NCI-H187 treated with DMSO at 0.1 percent for 48 hours (cell line): ENCODE measurements around the gene THBS2.
"Not testable (repeated sequence)": the region's sequence is repeated elsewhere in the genome, so short reads cannot be mapped to it uniquely, and the experiment has no call there.

ENCODE experiments used
- DNase-seq: peaks from one replicate; lab custom pipeline; 2025; lab: John Stamatoyannopoulos, UW

Gene THBS2

GRCh38 chr6:169253337-169254238 lies at the start of gene THBS2:
Gene THBS2, minus strand, starts transcription at chr6:169253846. Its CDS starts 3,062 bp downstream, at chr6:169250784.
- no peak for DNase-seq

GRCh38 chr6:169302716-169303115 lies 49.1 kb upstream of the THBS2 start:
- no peak for DNase-seq

- DNase-seq, result no peak
Observed at GRCh38 chr6:169302255-169302654, 48.6 kb upstream of the THBS2 start.

GRCh38 chr6:169300916-169301315 lies 47.3 kb upstream of the THBS2 start:
- DNase-seq, result no peak

- not testable (repeated sequence) for DNase-seq
Observed at GRCh38 chr6:169298626-169299025, 45.0 kb upstream of the THBS2 start.

- no peak for DNase-seq
Observed at GRCh38 chr6:169296622-169297021, 43.0 kb upstream of the THBS2 start.

- no peak for DNase-seq
Observed at GRCh38 chr6:169296170-169296569, 42.5 kb upstream of the THBS2 start.

- DNase-seq, result no peak
Observed at GRCh38 chr6:169293196-169293595, 39.5 kb upstream of the THBS2 start.

GRCh38 chr6:169292338-169293124 lies 38.9 kb upstream of the THBS2 start:
- DNase-seq, result no peak

GRCh38 chr6:169291646-169292337 lies 38.1 kb upstream of the THBS2 start:
- no peak for DNase-seq

- DNase-seq, result no peak
Observed at GRCh38 chr6:169291148-169291547, 37.5 kb upstream of the THBS2 start.

GRCh38 chr6:169289619-169290339 lies 36.1 kb upstream of the THBS2 start:
- no peak for DNase-seq

GRCh38 chr6:169289257-169289618 lies 35.6 kb upstream of the THBS2 start:
- DNase-seq, result no peak

- DNase-seq, result no peak
Observed at GRCh38 chr6:169288591-169288990, 34.9 kb upstream of the THBS2 start.

GRCh38 chr6:169287675-169288074 lies 34.0 kb upstream of the THBS2 start:
- no peak for DNase-seq

- DNase-seq, result no peak
Observed at GRCh38 chr6:169286961-169287360, 33.3 kb upstream of the THBS2 start.

- DNase-seq, result no peak
Observed at GRCh38 chr6:169285165-169285564, 31.5 kb upstream of the THBS2 start.

GRCh38 chr6:169283924-169284323 lies 30.3 kb upstream of the THBS2 start:
- DNase-seq, result no peak

GRCh38 chr6:169282043-169282442 lies 28.4 kb upstream of the THBS2 start:
- no peak for DNase-seq

GRCh38 chr6:169277619-169278018 lies 24.0 kb upstream of the THBS2 start:
- DNase-seq, result no peak

- no peak for DNase-seq
Observed at GRCh38 chr6:169274781-169275180, 21.1 kb upstream of the THBS2 start.

GRCh38 chr6:169273511-169273910 lies 19.9 kb upstream of the THBS2 start:
- DNase-seq, result no peak
